GM12872 (cell line): Measurements from ENCODE around the gene ACACB.

Source experiments
- TF ChIP-seq, protein P1 (sequence below): IDR thresholded peaks from 3 replicates; pipeline ENCODE4 v1.5.1; 2011; ENCODE audit warnings: low read depth, mild to moderate bottlenecking, low read length, moderate library complexity; ENCODE audit not compliant: insufficient read depth

ACACB gene

GRCh38 chr12:109193896-109194295 lies 77.5 kb downstream of the ACACB start:
- TF ChIP-seq, protein P1, sequence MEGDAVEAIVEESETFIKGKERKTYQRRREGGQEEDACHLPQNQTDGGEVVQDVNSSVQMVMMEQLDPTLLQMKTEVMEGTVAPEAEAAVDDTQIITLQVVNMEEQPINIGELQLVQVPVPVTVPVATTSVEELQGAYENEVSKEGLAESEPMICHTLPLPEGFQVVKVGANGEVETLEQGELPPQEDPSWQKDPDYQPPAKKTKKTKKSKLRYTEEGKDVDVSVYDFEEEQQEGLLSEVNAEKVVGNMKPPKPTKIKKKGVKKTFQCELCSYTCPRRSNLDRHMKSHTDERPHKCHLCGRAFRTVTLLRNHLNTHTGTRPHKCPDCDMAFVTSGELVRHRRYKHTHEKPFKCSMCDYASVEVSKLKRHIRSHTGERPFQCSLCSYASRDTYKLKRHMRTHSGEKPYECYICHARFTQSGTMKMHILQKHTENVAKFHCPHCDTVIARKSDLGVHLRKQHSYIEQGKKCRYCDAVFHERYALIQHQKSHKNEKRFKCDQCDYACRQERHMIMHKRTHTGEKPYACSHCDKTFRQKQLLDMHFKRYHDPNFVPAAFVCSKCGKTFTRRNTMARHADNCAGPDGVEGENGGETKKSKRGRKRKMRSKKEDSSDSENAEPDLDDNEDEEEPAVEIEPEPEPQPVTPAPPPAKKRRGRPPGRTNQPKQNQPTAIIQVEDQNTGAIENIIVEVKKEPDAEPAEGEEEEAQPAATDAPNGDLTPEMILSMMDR, result no peak

- TF ChIP-seq, protein P1, result no peak
These were observed 79.9 kb downstream of the ACACB start for GRCh38 chr12:109196332-109196731.

DNA sequence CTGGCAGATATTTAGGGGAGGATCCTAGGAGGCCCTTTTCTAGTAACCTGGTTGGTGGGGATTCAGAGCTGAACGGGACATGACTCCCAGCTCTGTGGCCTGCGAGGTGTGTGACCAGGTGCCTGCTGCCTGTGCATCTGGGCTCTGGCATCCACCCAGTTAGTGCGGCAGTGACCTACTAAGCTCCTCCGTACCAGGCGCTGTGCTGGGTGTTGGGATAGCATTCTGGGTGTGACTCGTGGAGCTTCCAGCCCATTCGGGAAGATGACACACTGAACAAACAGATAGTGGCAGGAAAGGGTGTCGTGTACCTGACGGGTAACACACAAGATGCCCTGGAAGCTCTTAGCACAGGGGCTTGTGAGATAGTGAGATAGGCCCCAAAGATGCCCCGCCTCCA lies 80.9 kb downstream of the ACACB start:
- TF ChIP-seq, protein P1, result no peak

DNA sequence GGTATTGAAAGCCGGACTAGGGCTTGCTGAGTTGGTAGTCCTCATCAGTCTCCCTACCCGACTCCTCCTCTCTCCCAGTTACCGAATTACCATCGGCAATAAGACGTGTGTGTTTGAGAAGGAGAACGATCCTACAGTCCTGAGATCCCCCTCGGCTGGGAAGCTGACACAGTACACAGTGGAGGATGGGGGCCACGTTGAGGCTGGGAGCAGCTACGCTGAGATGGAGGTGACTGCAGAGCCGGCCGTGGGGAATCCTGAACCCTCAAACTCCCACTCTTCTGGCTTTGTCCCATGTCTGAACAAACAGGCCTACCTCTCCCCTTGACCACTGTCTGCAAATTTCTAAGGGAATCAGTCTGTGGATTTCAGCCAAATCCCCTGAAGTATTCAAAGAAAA lies 82.9 kb downstream of the ACACB start:
- TF ChIP-seq, protein P1, result no peak

- TF ChIP-seq, protein P1, result no peak
These were observed 84.6 kb downstream of the ACACB start for GRCh38 chr12:109200825-109201495.

DNA sequence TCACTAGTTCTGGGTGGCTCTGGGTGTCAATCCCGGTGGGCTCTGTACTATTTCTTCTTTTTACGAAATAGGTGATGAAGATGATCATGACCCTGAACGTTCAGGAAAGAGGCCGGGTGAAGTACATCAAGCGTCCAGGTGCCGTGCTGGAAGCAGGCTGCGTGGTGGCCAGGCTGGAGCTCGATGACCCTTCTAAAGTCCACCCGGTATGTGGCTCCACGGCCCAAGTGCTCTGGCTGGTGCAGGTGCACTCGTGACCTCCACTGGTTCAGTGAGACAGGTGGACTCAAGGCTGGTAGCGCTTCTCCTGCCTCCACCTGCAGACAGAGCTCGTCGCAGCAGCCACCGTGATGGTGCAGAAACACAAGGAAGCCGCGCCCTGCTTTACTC lies 85.1 kb downstream of the ACACB start:
- TF ChIP-seq, protein P1, result no peak

DNA sequence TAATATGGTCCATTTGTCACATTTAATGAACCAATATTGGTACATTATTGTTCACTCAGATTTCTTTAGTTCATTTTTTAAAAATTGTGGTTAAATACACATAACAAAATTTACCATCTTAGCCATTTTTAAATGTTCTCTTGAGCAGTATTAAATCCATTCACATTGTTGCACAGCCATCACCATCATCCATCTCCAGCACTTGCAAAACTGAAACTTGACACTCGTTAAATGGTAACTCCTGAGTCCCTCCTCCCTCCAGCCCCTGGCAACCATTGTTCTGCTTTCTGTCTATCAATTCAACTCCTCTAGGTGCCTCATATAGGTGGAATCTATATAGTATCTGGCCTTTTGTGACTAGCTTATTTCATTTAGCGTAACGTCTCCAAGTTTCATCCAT lies 86.4 kb downstream of the ACACB start:
- TF ChIP-seq, protein P1, result no peak
